ENCODE results near the gene TSSK1B.

The TSSK1B gene

DNA sequence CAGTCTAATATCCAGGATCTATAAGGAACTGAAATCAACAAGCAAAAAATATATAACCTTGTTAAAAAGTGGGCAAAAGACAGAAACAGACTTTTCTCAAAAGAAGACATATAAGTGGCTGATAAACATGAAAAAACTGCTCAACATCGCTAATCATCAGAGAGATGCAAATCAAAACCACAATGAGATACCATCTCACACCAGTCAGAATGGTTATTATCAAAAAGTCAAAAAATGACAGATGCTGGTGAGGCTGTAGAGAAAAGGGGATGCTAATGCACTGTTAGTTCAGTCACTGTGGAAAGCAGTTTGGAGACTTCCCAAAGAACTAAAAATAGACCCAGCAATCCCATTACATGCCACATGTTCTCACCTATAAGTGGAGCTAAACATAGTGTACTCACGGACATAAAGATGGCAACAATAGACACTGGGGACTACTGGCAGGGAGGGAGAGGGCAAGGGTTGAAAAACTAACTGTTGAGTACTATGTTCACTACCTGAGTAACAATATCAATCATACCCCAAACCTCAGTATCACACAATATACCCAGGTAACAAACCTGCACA lies 11.7 kb upstream of the TSSK1B start:
- Histone ChIP-seq H3K27me3 (ENCODE audit: control insufficient read depth in 1 of 2, insufficient read depth in 1 of 2, low read length in 2 of 2) (no peaks in the 10 kb centered on the region), H3K23ac (ENCODE audit: low read length in 2 of 2) (no peak overlapping the region), H2BK15ac (ENCODE audit: low read depth, poor library complexity, severe bottlenecking) (no peak overlapping the region), H3K79me1 (replicated peaks; ENCODE audit: low read length, poor library complexity, severe bottlenecking) (no peaks in the 10 kb centered on the region), H3K27ac (ENCODE audit: low read length, poor library complexity, severe bottlenecking) (no peak overlapping the region), H3K4me3 (ENCODE audit: insufficient read depth in 1 of 2, low read depth in 1 of 2, low read length in 2 of 2) (no peak overlapping the region), H2BK120ac (ENCODE audit: low read depth, low read length) (no peak overlapping the region), H3K4ac (ENCODE audit: low read depth in 1 of 2, low read length in 2 of 2) (no peak overlapping the region), H2BK12ac (ENCODE audit: low read length in 2 of 2) (no peak overlapping the region), H3K18ac (ENCODE audit: low read depth in 1 of 2, low read length in 2 of 2) (no peak overlapping the region), H2BK5ac (ENCODE audit: low read depth, low read length, poor library complexity, severe bottlenecking) (no peak overlapping the region), H4K91ac (ENCODE audit: low read length) (no peak overlapping the region), H2AFZ (ENCODE audit: low read depth, low read length) (no peak overlapping the region), H3K4me1 (ENCODE audit: control insufficient read depth, insufficient read depth, low read depth, low read length) (peaks cover 1% of the 10 kb centered on the region), H4K8ac (ENCODE audit: low read length) (no peak overlapping the region), H2AK5ac (ENCODE audit: low read length, severe bottlenecking) (no peak overlapping the region), H3K9me3 (ENCODE audit: control insufficient read depth, low read length) (peaks cover 10% of the 10 kb centered on the region), H3K36me3 (ENCODE audit: control insufficient read depth in 1 of 2, insufficient read depth in 2 of 2, low read depth in 1 of 2, low read length in 2 of 2) (no peaks in the 10 kb centered on the region), H3K4me2 (ENCODE audit: low read length, poor library complexity, severe bottlenecking) (no peak overlapping the region), H3K14ac (ENCODE audit: low read length in 2 of 2) (no peak overlapping the region), H3K9ac (ENCODE audit: low read length) (no peak overlapping the region)
- no peak for DNase-seq
- no CpG with 5 or more reads among the region's 2 CpGs for WGBS

GRCh38 chr5:113437111-113437510 lies 2.3 kb upstream of the TSSK1B start:
- no peak overlapping the region for H4K8ac ChIP-seq (ENCODE audit: low read length)
- H2BK120ac ChIP-seq (ENCODE audit: low read depth, low read length) = no peak overlapping the region
- H2AK5ac ChIP-seq (ENCODE audit: low read length, severe bottlenecking) = no peak overlapping the region
- no peak overlapping the region for H3K4ac ChIP-seq (ENCODE audit: low read depth in 1 of 2, low read length in 2 of 2)
- H2AFZ ChIP-seq (ENCODE audit: low read depth, low read length) = no peak overlapping the region
- no peaks in the 10 kb centered on the region for H3K27me3 ChIP-seq (ENCODE audit: control insufficient read depth in 1 of 2, insufficient read depth in 1 of 2, low read length in 2 of 2)
- H3K18ac ChIP-seq (ENCODE audit: low read depth in 1 of 2, low read length in 2 of 2) = no peak overlapping the region
- no peak overlapping the region for H2BK5ac ChIP-seq (ENCODE audit: low read depth, low read length, poor library complexity, severe bottlenecking)
- H3K9ac ChIP-seq (ENCODE audit: low read length) = no peak overlapping the region
- no peak overlapping the region for H3K4me3 ChIP-seq (ENCODE audit: insufficient read depth in 1 of 2, low read depth in 1 of 2, low read length in 2 of 2)
- H3K4me2 ChIP-seq (ENCODE audit: low read length, poor library complexity, severe bottlenecking) = no peak overlapping the region
- H4K91ac ChIP-seq (ENCODE audit: low read length) = no peak overlapping the region
- no peak overlapping the region for H2BK15ac ChIP-seq (ENCODE audit: low read depth, poor library complexity, severe bottlenecking)
- no peak overlapping the region for H3K27ac ChIP-seq (ENCODE audit: low read length, poor library complexity, severe bottlenecking)
- no peak overlapping the region for H3K23ac ChIP-seq (ENCODE audit: low read length in 2 of 2)
- no peaks in the 10 kb centered on the region for H3K79me1 ChIP-seq (replicated peaks; ENCODE audit: low read length, poor library complexity, severe bottlenecking)
- H3K14ac ChIP-seq (ENCODE audit: low read length in 2 of 2) = no peak overlapping the region
- H2BK12ac ChIP-seq (ENCODE audit: low read length in 2 of 2) = no peak overlapping the region
- H3K36me3 ChIP-seq (ENCODE audit: control insufficient read depth in 1 of 2, insufficient read depth in 2 of 2, low read depth in 1 of 2, low read length in 2 of 2) = peaks cover 0 to 3% of the 10 kb centered on the region in 2 experiments
- H3K9me3 ChIP-seq (ENCODE audit: control insufficient read depth, low read length) = no peaks in the 10 kb centered on the region
- no peaks in the 10 kb centered on the region for H3K4me1 ChIP-seq (ENCODE audit: control insufficient read depth, insufficient read depth, low read depth, low read length)
- 100% methylated on average over 1 of the region's 1 CpG for WGBS
- no peak for DNase-seq

GRCh38 chr5:113435575-113435974 lies 786 bp upstream of the TSSK1B start:
- WGBS = 85% methylated on average over 4 of the region's 4 CpGs
- H2BK5ac ChIP-seq (ENCODE audit: low read depth, low read length, poor library complexity, severe bottlenecking) = no peak overlapping the region
- no peak overlapping the region for H3K4me3 ChIP-seq (ENCODE audit: insufficient read depth in 1 of 2, low read depth in 1 of 2, low read length in 2 of 2)
- no peak overlapping the region for H3K14ac ChIP-seq (ENCODE audit: low read length in 2 of 2)
- H4K8ac ChIP-seq (ENCODE audit: low read length) = no peak overlapping the region
- H4K91ac ChIP-seq (ENCODE audit: low read length) = no peak overlapping the region
- H3K9me3 ChIP-seq (ENCODE audit: control insufficient read depth, low read length) = no peaks in the 10 kb centered on the region
- H2BK120ac ChIP-seq (ENCODE audit: low read depth, low read length) = no peak overlapping the region
- H3K4ac ChIP-seq (ENCODE audit: low read depth in 1 of 2, low read length in 2 of 2) = no peak overlapping the region
- H3K79me1 ChIP-seq (replicated peaks; ENCODE audit: low read length, poor library complexity, severe bottlenecking) = no peaks in the 10 kb centered on the region
- H3K18ac ChIP-seq (ENCODE audit: low read depth in 1 of 2, low read length in 2 of 2) = no peak overlapping the region
- no peak overlapping the region for H3K23ac ChIP-seq (ENCODE audit: low read length in 2 of 2)
- H3K27ac ChIP-seq (ENCODE audit: low read length, poor library complexity, severe bottlenecking) = no peak overlapping the region
- H3K9ac ChIP-seq (ENCODE audit: low read length) = no peak overlapping the region
- no peaks in the 10 kb centered on the region for H3K4me1 ChIP-seq (ENCODE audit: control insufficient read depth, insufficient read depth, low read depth, low read length)
- H2BK15ac ChIP-seq (ENCODE audit: low read depth, poor library complexity, severe bottlenecking) = no peak overlapping the region
- no peak overlapping the region for H2AFZ ChIP-seq (ENCODE audit: low read depth, low read length)
- H3K27me3 ChIP-seq (ENCODE audit: control insufficient read depth in 1 of 2, insufficient read depth in 1 of 2, low read length in 2 of 2) = no peaks in the 10 kb centered on the region
- H3K36me3 ChIP-seq (ENCODE audit: control insufficient read depth in 1 of 2, insufficient read depth in 2 of 2, low read depth in 1 of 2, low read length in 2 of 2) = peaks cover 0 to 3% of the 10 kb centered on the region in 2 experiments
- DNase-seq = no peak
- H2BK12ac ChIP-seq (ENCODE audit: low read length in 2 of 2) = no peak overlapping the region
- no peak overlapping the region for H3K4me2 ChIP-seq (ENCODE audit: low read length, poor library complexity, severe bottlenecking)
- no peak overlapping the region for H2AK5ac ChIP-seq (ENCODE audit: low read length, severe bottlenecking)

GRCh38 chr5:113433862-113434612 lies 752 bp downstream of the TSSK1B start:
- H3K9me3 ChIP-seq (ENCODE audit: control insufficient read depth, low read length) = no peaks in the 10 kb centered on the region
- no peaks in the 10 kb centered on the region for H3K79me1 ChIP-seq (replicated peaks; ENCODE audit: low read length, poor library complexity, severe bottlenecking)
- peaks cover 0 to 3% of the 10 kb centered on the region in 2 experiments for H3K36me3 ChIP-seq (ENCODE audit: control insufficient read depth in 1 of 2, insufficient read depth in 2 of 2, low read depth in 1 of 2, low read length in 2 of 2)
- H4K8ac ChIP-seq (ENCODE audit: low read length) = no peak overlapping the region
- H2BK120ac ChIP-seq (ENCODE audit: low read depth, low read length) = no peak overlapping the region
- H4K91ac ChIP-seq (ENCODE audit: low read length) = no peak overlapping the region
- H2BK5ac ChIP-seq (ENCODE audit: low read depth, low read length, poor library complexity, severe bottlenecking) = no peak overlapping the region
- H3K27me3 ChIP-seq (ENCODE audit: control insufficient read depth in 1 of 2, insufficient read depth in 1 of 2, low read length in 2 of 2) = no peaks in the 10 kb centered on the region
- H3K9ac ChIP-seq (ENCODE audit: low read length) = no peak overlapping the region
- no peak overlapping the region for H3K14ac ChIP-seq (ENCODE audit: low read length in 2 of 2)
- no peak overlapping the region for H3K27ac ChIP-seq (ENCODE audit: low read length, poor library complexity, severe bottlenecking)
- no peak overlapping the region for H2AK5ac ChIP-seq (ENCODE audit: low read length, severe bottlenecking)
- H3K4me2 ChIP-seq (ENCODE audit: low read length, poor library complexity, severe bottlenecking) = no peak overlapping the region
- H3K4ac ChIP-seq (ENCODE audit: low read depth in 1 of 2, low read length in 2 of 2) = no peak overlapping the region
- no peak for DNase-seq
- H3K23ac ChIP-seq (ENCODE audit: low read length in 2 of 2) = no peak overlapping the region
- H2BK15ac ChIP-seq (ENCODE audit: low read depth, poor library complexity, severe bottlenecking) = no peak overlapping the region
- H2BK12ac ChIP-seq (ENCODE audit: low read length in 2 of 2) = no peak overlapping the region
- H3K4me3 ChIP-seq (ENCODE audit: insufficient read depth in 1 of 2, low read depth in 1 of 2, low read length in 2 of 2) = no peak overlapping the region
- H3K4me1 ChIP-seq (ENCODE audit: control insufficient read depth, insufficient read depth, low read depth, low read length) = no peaks in the 10 kb centered on the region
- no peak overlapping the region for H2AFZ ChIP-seq (ENCODE audit: low read depth, low read length)
- WGBS = 96% methylated on average over 38 of the region's 38 CpGs
- H3K18ac ChIP-seq (ENCODE audit: low read depth in 1 of 2, low read length in 2 of 2) = no peak overlapping the region

All from mesenchymal stem cell (in vitro differentiated cells and primary cell).